Activated CD4-positive, alpha-beta T cell treated with anti-CD3 and anti-CD28 coated beads for 36 hours (primary cell): ENCODE data around the gene CYP3A7. TPM values are rescaled to one million over a fixed set of nuclear protein-coding genes. Genes with fewer than 3 reads are reported as not detected.
"Not testable (repeated sequence)": the region's sequence is repeated elsewhere in the genome, so short reads cannot be mapped to it uniquely, and the experiment has no call there.

Experiments used
- ATAC-seq: fragments of 200-7000 bp; cut with Tn5 transposase; one replicate; pipeline ENCODE4 v1.10.0; 2021; ENCODE audit warnings: mild to moderate bottlenecking, moderate library complexity
- CTCF ChIA-PET: fragments of 350-600 bp; sonication (Branson Sonifier 250); formaldehyde crosslinking; loops from one replicate; lab custom pipeline; 2021; ENCODE audit warnings: antibody characterized with exemption; lab: Charles Lee
- POLR2A ChIA-PET: fragments of 350-600 bp; sonication (Branson Sonifier 250); formaldehyde crosslinking; loops from one replicate; lab custom pipeline; 2021; ENCODE audit warnings: antibody characterized with exemption, inconsistent platforms; lab: Charles Lee
- DNase-seq: peaks from one replicate; pipeline ENCODE4 v3.0.0-alpha.2; 2020
- H3K27ac Mint-ChIP-seq: one replicate; pipeline ENCODE4 v1.8.0; 2021; ENCODE audit warnings: mixed read lengths
- H3K27me3 Mint-ChIP-seq: one replicate; pipeline ENCODE4 v1.8.0; 2021; ENCODE audit warnings: mixed read lengths
- H3K36me3 Mint-ChIP-seq: one replicate; pipeline ENCODE4 v1.8.0; 2021; ENCODE audit warnings: low read depth, mixed read lengths
- H3K4me1 Mint-ChIP-seq: one replicate; pipeline ENCODE4 v1.8.0; 2021; ENCODE audit warnings: mixed read lengths
- H3K4me3 Mint-ChIP-seq: one replicate; pipeline ENCODE4 v1.8.0; 2021; ENCODE audit warnings: mild to moderate bottlenecking, moderate library complexity, mixed read lengths
- H3K9me3 Mint-ChIP-seq: one replicate; pipeline ENCODE4 v1.8.0; 2021; ENCODE audit warnings: low read depth, mixed read lengths
- intact Hi-C, 2 experiments: fragments of 100-400 bp; cut with DNase I in 1 of 2; cut with micrococcal nuclease in 1 of 2; formaldehyde crosslinking; loops; one replicate each; pipeline versions ENCODE4 v1.14.2 to v1.15.1; 2022 to 2024; cut with DNase I, micrococcal nuclease
- total RNA-seq, 2 experiments: library from RNA; stranded (reverse); gene quantifications; one replicate each; pipeline ENCODE4 v1.2.3, GENCODE V29; 2021

Gene CYP3A7
- total RNA-seq, 2 experiments from 2014 or later = not detected

- Mint-ChIP-seq H3K4me1 (peaks cover 12% of the 10 kb centered on the region), H3K9me3 (peaks cover 4% of the 10 kb centered on the region), H3K36me3 (no peaks in the 10 kb centered on the region), H3K27ac (no peak overlapping the region), H3K4me3 (no peak overlapping the region), H3K27me3 (no peaks in the 10 kb centered on the region)
- no peak for ATAC-seq
- intact Hi-C loops = no loop called here
- CTCF ChIA-PET = interaction anchor here (0.5 kb wide), 2 partner anchors 41 to 440 kb away, joined by 3 read pairs; no protein-coding TSS in a partner anchor
- DNase-seq = no peak
- POLR2A ChIA-PET = no interaction called here
Observed at GRCh38 chr7:99694201-99694911, 40.6 kb downstream of the CYP3A7 start.

GRCh38 chr7:99693427-99694200, 41.4 kb downstream of the CYP3A7 start:
- H3K4me1 Mint-ChIP-seq = peaks cover 12% of the 10 kb centered on the region
- CTCF ChIA-PET = interaction anchor here (0.5 to 1.1 kb wide), 2 partner anchors 52 to 440 kb away, joined by 3 read pairs; no protein-coding TSS in a partner anchor
- POLR2A ChIA-PET = no interaction called here

GRCh38 chr7:99693100-99693426, 41.9 kb downstream of the CYP3A7 start:
- POLR2A ChIA-PET = no interaction called here
- Mint-ChIP-seq H3K36me3 (no peaks in the 10 kb centered on the region), H3K4me3 (no peak overlapping the region), H3K9me3 (peaks cover 4% of the 10 kb centered on the region), H3K4me1 (peaks cover 12% of the 10 kb centered on the region), H3K27ac (no peak overlapping the region), H3K27me3 (no peaks in the 10 kb centered on the region)
- no peak for DNase-seq
- ATAC-seq = no peak
- intact Hi-C loops = no loop called here
- CTCF ChIA-PET = interaction anchor here (1.1 kb wide), 1 partner anchor 51 kb away, joined by 3 read pairs; no protein-coding TSS in a partner anchor

More at GRCh38 chr7:99693427-99694200, 41.4 kb downstream of the CYP3A7 start:
- ATAC-seq = no peak
- Mint-ChIP-seq H3K4me3 (no peak overlapping the region), H3K27me3 (no peaks in the 10 kb centered on the region), H3K27ac (no peak overlapping the region), H3K36me3 (no peaks in the 10 kb centered on the region), H3K9me3 (peaks cover 4% of the 10 kb centered on the region)
- intact Hi-C loops = no loop called here
- DNase-seq = peak; percentile 15

GRCh38 chr7:99692563-99692962, 42.4 kb downstream of the CYP3A7 start:
- H3K4me1 Mint-ChIP-seq = peaks cover 12% of the 10 kb centered on the region
- ATAC-seq, H3K36me3 Mint-ChIP-seq, POLR2A ChIA-PET, DNase-seq, intact Hi-C loops, H3K27ac Mint-ChIP-seq, H3K4me3 Mint-ChIP-seq, H3K27me3 Mint-ChIP-seq, H3K9me3 Mint-ChIP-seq: not testable (repeated sequence)
- CTCF ChIA-PET = interaction anchor here (1.1 kb wide), 1 partner anchor 51 kb away, joined by 3 read pairs; no protein-coding TSS in a partner anchor

- H3K27me3 Mint-ChIP-seq, intact Hi-C loops, H3K9me3 Mint-ChIP-seq, H3K4me3 Mint-ChIP-seq, ATAC-seq, POLR2A ChIA-PET, CTCF ChIA-PET, H3K36me3 Mint-ChIP-seq, H3K27ac Mint-ChIP-seq, DNase-seq: not testable (repeated sequence)
- H3K4me1 Mint-ChIP-seq = peaks cover 12% of the 10 kb centered on the region
Observed at GRCh38 chr7:99691658-99692057, 43.3 kb downstream of the CYP3A7 start.

- H3K27me3 Mint-ChIP-seq, POLR2A ChIA-PET, intact Hi-C loops, H3K4me3 Mint-ChIP-seq, H3K27ac Mint-ChIP-seq, H3K36me3 Mint-ChIP-seq, CTCF ChIA-PET, DNase-seq, ATAC-seq, H3K9me3 Mint-ChIP-seq: not testable (repeated sequence)
- H3K4me1 Mint-ChIP-seq = peaks cover 12% of the 10 kb centered on the region
Observed at GRCh38 chr7:99690918-99691317, 44.1 kb downstream of the CYP3A7 start.

GRCh38 chr7:99685871-99686608, 49.0 kb downstream of the CYP3A7 start:
- H3K9me3 Mint-ChIP-seq, H3K27me3 Mint-ChIP-seq, DNase-seq, POLR2A ChIA-PET, H3K4me3 Mint-ChIP-seq, CTCF ChIA-PET, intact Hi-C loops, H3K27ac Mint-ChIP-seq, H3K4me1 Mint-ChIP-seq, H3K36me3 Mint-ChIP-seq, ATAC-seq: not testable (repeated sequence)

- no peak for ATAC-seq
- Mint-ChIP-seq H3K36me3 (peaks cover 6% of the 10 kb centered on the region), H3K4me3 (no peak overlapping the region), H3K9me3 (peaks cover 6% of the 10 kb centered on the region), H3K27ac (no peak overlapping the region), H3K27me3 (no peaks in the 10 kb centered on the region), H3K4me1 (no peaks in the 10 kb centered on the region)
- no peak for DNase-seq
- CTCF ChIA-PET = no interaction called here
- intact Hi-C loops = no loop called here
- POLR2A ChIA-PET = no interaction called here
Observed at GRCh38 chr7:99685129-99685758, 49.8 kb downstream of the CYP3A7 start.

GRCh38 chr7:99679400-99680191, 55.4 kb downstream of the CYP3A7 start, which contains the start of gene CYP3A5:
Gene CYP3A5 (minus strand): TSS chr7:99679996. CDS start chr7:99679896, 100 bp downstream.
- intact Hi-C loops = no loop called here
- no peaks in the 10 kb centered on the region for H3K27me3 Mint-ChIP-seq
- DNase-seq (no peak), ATAC-seq (no peak)
- POLR2A ChIA-PET = no interaction called here
- H3K4me1 Mint-ChIP-seq = peaks cover 18% of the 10 kb centered on the region
- H3K4me3 Mint-ChIP-seq = no peak within 1 kb of the TSS
- H3K27ac Mint-ChIP-seq = no peak within 1 kb of the TSS
- CTCF ChIA-PET = no interaction called here
- no peaks in the 10 kb centered on the region for H3K9me3 Mint-ChIP-seq
- H3K36me3 Mint-ChIP-seq = peaks cover 6% of the 10 kb centered on the region

GRCh38 chr7:99679032-99679399, 56.0 kb downstream of the CYP3A7 start:
- CTCF ChIA-PET = no interaction called here
- ATAC-seq = no peak

More at GRCh38 chr7:99679032-99679399, 56.0 kb downstream of the CYP3A7 start:
- H3K27ac Mint-ChIP-seq = no peak overlapping the region
- DNase-seq = no peak
- intact Hi-C loops = no loop called here
- H3K36me3 Mint-ChIP-seq = peaks cover 6% of the 10 kb centered on the region
- no peak overlapping the region for H3K4me3 Mint-ChIP-seq
- no peaks in the 10 kb centered on the region for H3K27me3 Mint-ChIP-seq
- POLR2A ChIA-PET = no interaction called here
- H3K9me3 Mint-ChIP-seq = no peaks in the 10 kb centered on the region
- H3K4me1 Mint-ChIP-seq = peaks cover 24% of the 10 kb centered on the region
